Esophagus muscularis mucosa (tissue), 4 donors: ENCODE measurements around the gene RABGGTA. TPM values are rescaled to one million over a fixed set of nuclear protein-coding genes. Genes with fewer than 3 reads are reported as not detected.

Experiments
- DNase-seq: peaks from one replicate; pipeline ENCODE4 v3.0.0-alpha.2; 2017; ENCODE audit errors: extremely low spot score
- H3K27ac ChIP-seq, 4 donors: fragments of 200-600 bp; sonication (generic); replicated peaks in 1 of 4; 1 replicate in 3 of 4; 2 replicates in 1 of 4; pipeline ENCODE4 v1.5.1; 2016 to 2019; ENCODE audit warnings: mild to moderate bottlenecking in 1 of 4
- H3K27me3 ChIP-seq, 4 donors: fragments of 200-600 bp; sonication (generic); one replicate each; pipeline versions ENCODE4 v1.5.1 to v1.6.0; 2016 to 2019
- H3K36me3 ChIP-seq, 4 donors: fragments of 200-600 bp; sonication (generic); one replicate each; pipeline ENCODE4 v1.5.1; 2016 to 2019
- H3K4me1 ChIP-seq, 4 donors: fragments of 200-600 bp; sonication (generic); one replicate each; pipeline ENCODE4 v1.5.1; 2016 to 2019
- H3K4me3 ChIP-seq, 4 donors: fragments of 200-600 bp; sonication (generic); 1 replicate in 2 of 4; 2 replicates in 2 of 4; pipeline ENCODE4 v1.5.1; 2016 to 2019; ENCODE audit warnings: mild to moderate bottlenecking in 4 of 4, moderate library complexity in 1 of 4
- H3K9me3 ChIP-seq, 4 donors: fragments of 200-600 bp; sonication (generic); 1 replicate in 3 of 4; 2 replicates in 1 of 4; pipeline ENCODE4 v1.5.1; 2016 to 2019
- CTCF ChIP-seq, 3 experiments: fragments of 200-600 bp in 2 of 3; fragments of 450-650 bp in 1 of 3; sonication (generic) in 2 of 3; IDR thresholded peaks; one replicate each; pipeline ENCODE4 v1.5.1; 2017 to 2019; ENCODE audit warnings: antibody characterized with exemption in 3 of 3, mild to moderate bottlenecking in 2 of 3, moderate library complexity in 1 of 3
- EP300 ChIP-seq: sonication (generic); formaldehyde crosslinking; IDR thresholded peaks from one replicate; pipeline ENCODE4 v1.6.1; 2017; ENCODE audit warnings: antibody characterized with exemption
- POLR2A ChIP-seq: fragments of 450-650 bp; IDR thresholded peaks from one replicate; pipeline ENCODE4 v1.6.1; 2017; ENCODE audit warnings: antibody characterized with exemption, moderate library complexity, mild to moderate bottlenecking, low read depth
- POLR2AphosphoS5 ChIP-seq, 2 donors: sonication (generic); formaldehyde crosslinking; IDR thresholded peaks; one replicate each; pipeline ENCODE4 v1.6.1; 2017; ENCODE audit warnings: antibody characterized with exemption in 2 of 2
- WGBS: methylation state at CpG from one replicate; pipeline ENCODE4 v1.1.5; 2018; 5-methylcytosine and 5-hydroxymethylcytosine counted together
- intact Hi-C: fragments of 100-400 bp; cut with DNase I; formaldehyde crosslinking; loops from one replicate; pipeline ENCODE4 v1.15.1; 2023
- total RNA-seq, 4 donors: library from RNA; depleted of rRNA; stranded (reverse); fragments of >200 nt; gene quantifications; one replicate each; pipeline versions ENCODE4 v1.1.0 to v1.2.1, GENCODE V29; 2016

RABGGTA gene
- total RNA-seq, 4 donors from 2014 or later = 14.6 to 27.8 (median 20.3) TPM

- no peak for TF ChIP-seq CTCF (IDR thresholded peaks at IDR 0.05)
- no peak for TF ChIP-seq POLR2A
- no peak for TF ChIP-seq POLR2AphosphoS5 (IDR thresholded peaks at IDR 0.05)
- no peak for TF ChIP-seq EP300
- Histone ChIP-seq H3K27me3 (no peaks in the 10 kb centered on the region), H3K4me1 (peaks cover 0 to 16% (median 0%) of the 10 kb centered on the region in 4 donors), H3K4me3 (no peak overlapping the region), H3K36me3 (no peaks in the 10 kb centered on the region), H3K27ac (no peak overlapping the region), H3K9me3 (no peaks in the 10 kb centered on the region)
- WGBS = 97% methylated on average over 5 of the region's 5 CpGs
- no peak for DNase-seq
- intact Hi-C loops = no loop called here
Measured at GRCh38 chr14:24278424-24278823, 7.0 kb upstream of the RABGGTA start.

DNA sequence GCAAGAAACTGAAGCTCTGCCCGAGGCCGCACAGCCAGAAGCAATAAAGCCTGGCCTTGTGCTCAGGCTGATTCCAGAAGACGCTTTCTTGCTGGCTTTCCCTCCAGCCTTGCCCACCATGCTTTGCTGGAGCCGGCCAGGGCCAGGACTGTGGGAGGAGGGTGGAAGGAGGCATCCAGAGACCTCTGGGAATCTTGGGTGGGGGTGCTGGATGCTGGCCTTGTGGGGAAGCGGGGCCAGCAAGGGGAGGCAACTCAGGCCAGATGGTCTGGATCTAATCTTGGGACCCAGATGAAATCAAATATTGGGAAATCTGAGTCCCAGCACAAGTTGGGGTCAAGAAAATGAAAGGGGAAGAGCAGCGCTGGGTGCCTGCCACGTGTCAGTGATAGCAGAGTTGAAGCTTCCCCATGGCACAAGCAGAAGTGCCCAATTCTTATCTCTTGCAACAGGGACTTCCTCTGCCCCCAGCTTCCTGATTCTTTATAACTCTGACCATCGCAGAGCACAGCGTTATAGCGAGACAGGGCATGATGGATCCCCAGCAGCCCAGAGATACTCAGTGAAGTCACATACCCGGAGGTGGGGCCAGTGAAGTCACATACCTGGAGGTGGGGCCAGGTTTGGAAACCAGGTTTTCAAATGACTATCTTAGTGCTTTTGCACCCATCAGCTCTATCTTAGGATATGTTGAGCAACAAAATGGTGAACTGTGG, 6.4 kb upstream of the RABGGTA start:
- 83% methylated on average over 11 of the region's 11 CpGs for WGBS
- DNase-seq = no peak
- H3K27me3 ChIP-seq = no peaks in the 10 kb centered on the region
- no peak overlapping the region for H3K4me3 ChIP-seq
- intact Hi-C loops = no loop called here
- H3K4me1 ChIP-seq = peaks cover 0 to 16% (median 0%) of the 10 kb centered on the region in 4 donors
- TF ChIP-seq CTCF (IDR thresholded peaks at IDR 0.05) (no peak), EP300 (no peak), POLR2A (no peak), POLR2AphosphoS5 (IDR thresholded peaks at IDR 0.05) (no peak)
- peak overlapping the region in 1 of 4 donors; percentile 10 for H3K27ac ChIP-seq
- H3K9me3 ChIP-seq = no peaks in the 10 kb centered on the region
- no peaks in the 10 kb centered on the region for H3K36me3 ChIP-seq

DNA sequence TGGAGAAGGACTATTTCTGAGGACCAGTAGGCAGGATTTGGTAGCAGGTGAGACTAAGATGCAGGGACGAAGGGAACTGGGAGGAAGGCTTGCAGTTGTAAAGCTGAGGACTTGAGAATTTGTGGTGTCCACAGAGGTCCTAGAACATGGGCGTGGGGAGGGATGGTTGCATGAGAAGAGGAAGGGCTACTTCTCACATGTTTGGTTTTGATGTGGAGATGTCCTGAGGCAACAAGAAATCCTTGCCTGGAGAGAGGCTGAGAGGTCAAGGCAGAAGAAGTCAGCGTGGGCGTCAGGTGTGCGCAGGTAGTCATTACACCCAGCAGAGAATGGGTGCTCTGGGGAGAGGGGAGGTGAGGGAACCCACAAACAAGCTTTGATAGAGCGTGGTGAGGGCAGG, 5.7 kb upstream of the RABGGTA start:
- peaks cover under 1 to 19% (median 1%) of the 10 kb centered on the region in 4 donors for H3K4me1 ChIP-seq
- intact Hi-C loops = no loop called here
- H3K9me3 ChIP-seq = no peaks in the 10 kb centered on the region
- no peak overlapping the region for H3K27ac ChIP-seq
- no peaks in the 10 kb centered on the region for H3K27me3 ChIP-seq
- H3K4me3 ChIP-seq = no peak overlapping the region
- WGBS = 92% methylated on average over 6 of the region's 6 CpGs
- H3K36me3 ChIP-seq = no peaks in the 10 kb centered on the region
- TF ChIP-seq POLR2A = no peak
- no peak for TF ChIP-seq EP300
- TF ChIP-seq POLR2AphosphoS5 (IDR thresholded peaks at IDR 0.05) = no peak
- TF ChIP-seq CTCF (IDR thresholded peaks at IDR 0.05) = no peak
- no peak for DNase-seq

DNA sequence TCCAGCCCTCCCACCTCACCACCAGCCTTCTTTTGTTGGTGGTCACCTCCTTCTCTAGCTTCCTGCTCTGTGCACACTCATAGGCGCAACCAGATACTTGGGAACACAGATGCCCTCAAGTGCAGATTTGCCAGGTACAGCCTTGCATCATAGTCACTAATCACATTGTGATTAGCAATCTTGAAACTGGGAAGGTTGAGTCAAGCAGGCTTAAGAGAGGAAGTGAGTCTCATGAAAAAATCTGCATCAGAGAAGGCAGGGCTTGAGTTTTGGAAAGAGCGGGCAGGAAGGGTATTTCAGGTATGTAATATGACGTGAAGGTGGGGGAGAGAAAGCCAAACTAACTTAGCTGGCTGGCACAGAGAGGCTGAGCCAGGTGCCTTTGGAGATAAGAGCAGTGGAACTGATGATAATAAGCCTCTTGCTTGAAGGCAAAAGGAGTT, 2.7 kb upstream of the RABGGTA start:
- no peak for DNase-seq
- WGBS = 75% methylated on average over 3 of the region's 3 CpGs
- H3K36me3 ChIP-seq = peaks cover 0 to 11% (median 6%) of the 10 kb centered on the region in 4 donors
- no peaks in the 10 kb centered on the region for H3K9me3 ChIP-seq
- intact Hi-C loops = no loop called here
- H3K4me1 ChIP-seq = peaks cover 11 to 17% (median 13%) of the 10 kb centered on the region in 4 donors
- TF ChIP-seq POLR2A (no peak), CTCF (IDR thresholded peaks at IDR 0.05) (no peak), EP300 (no peak), POLR2AphosphoS5 (IDR thresholded peaks at IDR 0.05) (no peak)
- no peak overlapping the region for H3K4me3 ChIP-seq
- H3K27ac ChIP-seq = no peak overlapping the region
- H3K27me3 ChIP-seq = no peaks in the 10 kb centered on the region
